ENCODE results near the gene LUZP2. TPM values are rescaled to one million over a fixed set of nuclear protein-coding genes. Genes with fewer than 3 reads are reported as not detected.

Gene LUZP2
- total RNA-seq, 4 donors from 2014 or later, result 0.04 to 0.62 (median 0.11) TPM; not detected in 1

- WGBS, 2 donors, result 42 to 53% methylated on average over 2 of the region's 2 CpGs
- no peak for DNase-seq (ENCODE audit: low spot score in 2 of 2)
- no peak overlapping the region for H3K4me3 ChIP-seq (ENCODE audit: low read depth, poor library complexity, severe bottlenecking)
- TF ChIP-seq POLR2A (IDR thresholded peaks at IDR 0.05), result no peak
- TF ChIP-seq, protein P1, sequence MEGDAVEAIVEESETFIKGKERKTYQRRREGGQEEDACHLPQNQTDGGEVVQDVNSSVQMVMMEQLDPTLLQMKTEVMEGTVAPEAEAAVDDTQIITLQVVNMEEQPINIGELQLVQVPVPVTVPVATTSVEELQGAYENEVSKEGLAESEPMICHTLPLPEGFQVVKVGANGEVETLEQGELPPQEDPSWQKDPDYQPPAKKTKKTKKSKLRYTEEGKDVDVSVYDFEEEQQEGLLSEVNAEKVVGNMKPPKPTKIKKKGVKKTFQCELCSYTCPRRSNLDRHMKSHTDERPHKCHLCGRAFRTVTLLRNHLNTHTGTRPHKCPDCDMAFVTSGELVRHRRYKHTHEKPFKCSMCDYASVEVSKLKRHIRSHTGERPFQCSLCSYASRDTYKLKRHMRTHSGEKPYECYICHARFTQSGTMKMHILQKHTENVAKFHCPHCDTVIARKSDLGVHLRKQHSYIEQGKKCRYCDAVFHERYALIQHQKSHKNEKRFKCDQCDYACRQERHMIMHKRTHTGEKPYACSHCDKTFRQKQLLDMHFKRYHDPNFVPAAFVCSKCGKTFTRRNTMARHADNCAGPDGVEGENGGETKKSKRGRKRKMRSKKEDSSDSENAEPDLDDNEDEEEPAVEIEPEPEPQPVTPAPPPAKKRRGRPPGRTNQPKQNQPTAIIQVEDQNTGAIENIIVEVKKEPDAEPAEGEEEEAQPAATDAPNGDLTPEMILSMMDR (IDR thresholded peaks at IDR 0.05), result no peak
- intact Hi-C loops (cut with DNase I; ENCODE audit: low total_unique reads), result no loop called here
Measured at GRCh38 chr11:24598641-24599040, 101.8 kb downstream of the LUZP2 start.

GRCh38 chr11:24609192-24610119 is 112.6 kb downstream of the LUZP2 start:
- H3K4me3 ChIP-seq (ENCODE audit: low read depth, poor library complexity, severe bottlenecking), result no peak overlapping the region
- WGBS, 2 donors, result 73 to 84% methylated on average over 4 of the region's 4 CpGs
- no peak for DNase-seq (ENCODE audit: low spot score in 2 of 2)
- intact Hi-C loops (cut with DNase I; ENCODE audit: low total_unique reads), result no loop called here
- TF ChIP-seq, protein P1 (IDR thresholded peaks at IDR 0.05), result no peak
- no peak for TF ChIP-seq POLR2A (IDR thresholded peaks at IDR 0.05)

GRCh38 chr11:24615451-24616160 is 118.8 kb downstream of the LUZP2 start:
- TF ChIP-seq, protein P1 (IDR thresholded peaks at IDR 0.05), result no peak
- no peak for TF ChIP-seq POLR2A (IDR thresholded peaks at IDR 0.05)
- no peak overlapping the region for H3K4me3 ChIP-seq (ENCODE audit: low read depth, poor library complexity, severe bottlenecking)
- no peak for DNase-seq (ENCODE audit: low spot score in 2 of 2)
- intact Hi-C loops (cut with DNase I; ENCODE audit: low total_unique reads), result no loop called here

DNA sequence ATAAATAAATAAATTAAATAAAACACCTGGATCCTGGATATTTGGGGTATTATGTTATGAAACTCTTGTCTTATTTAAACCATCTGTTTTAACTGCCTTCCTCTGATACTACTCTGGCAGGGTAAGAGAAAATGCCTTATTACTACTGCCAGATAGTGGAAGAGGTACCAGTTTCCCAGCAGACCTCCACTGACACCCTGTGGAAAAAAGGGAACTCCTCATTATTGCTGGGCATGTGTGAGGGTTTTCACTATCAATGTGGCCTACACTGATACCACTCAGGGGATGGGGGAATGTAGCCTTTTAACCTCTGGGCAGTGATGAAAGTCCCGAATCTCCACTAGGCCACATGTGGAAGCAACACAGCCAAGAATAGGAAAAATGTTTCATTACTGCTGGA is 121.0 kb downstream of the LUZP2 start:
- H3K4me3 ChIP-seq (ENCODE audit: low read depth, poor library complexity, severe bottlenecking), result no peak overlapping the region
- WGBS, 2 donors, result 83 to 90% methylated on average over 1 of the region's 1 CpG
- TF ChIP-seq, protein P1 (IDR thresholded peaks at IDR 0.05), result no peak
- no peak for TF ChIP-seq POLR2A (IDR thresholded peaks at IDR 0.05)
- no peak for DNase-seq (ENCODE audit: low spot score in 2 of 2)
- intact Hi-C loops (cut with DNase I; ENCODE audit: low total_unique reads), result no loop called here

- intact Hi-C loops (cut with DNase I; ENCODE audit: low total_unique reads), result no loop called here
- DNase-seq (ENCODE audit: low spot score in 2 of 2), result no peak
- H3K4me3 ChIP-seq (ENCODE audit: low read depth, poor library complexity, severe bottlenecking), result no peak overlapping the region
- WGBS, 2 donors, result 68 to 74% methylated on average over 1 of the region's 1 CpG
- TF ChIP-seq, protein P1 (IDR thresholded peaks at IDR 0.05), result no peak
- TF ChIP-seq POLR2A (IDR thresholded peaks at IDR 0.05), result no peak
Measured at GRCh38 chr11:24619900-24620299, 123.0 kb downstream of the LUZP2 start.
